Activated CD4-positive, alpha-beta T cell treated with anti-CD3 and anti-CD28 coated beads, Interleukin-2, amount 50 U/mL, for 16 hours (primary cell): Measurements from ENCODE around the gene CSDE1.
A peak's percentile ranks its signal among the peaks of the same experiment; 100 is the strongest.

Experiments used
- DNase-seq: peaks from one replicate; pipeline ENCODE4 v3.0.0-alpha.2; 2020

The CSDE1 gene

GRCh38 chr1:114700036-114700600, 57.7 kb downstream of the CSDE1 start:
- DNase-seq: no peak

GRCh38 chr1:114696810-114697209, 61.0 kb downstream of the CSDE1 start:
- no peak for DNase-seq

GRCh38 chr1:114695430-114696058, 62.2 kb downstream of the CSDE1 start, which contains the start of gene AMPD1:
Gene AMPD1 (minus strand): TSS chr1:114695546. CDS start chr1:114695471, 75 bp downstream.
- no peak for DNase-seq

- no peak for DNase-seq
These were observed 63.1 kb downstream of the CSDE1 start for GRCh38 chr1:114694540-114695310.

GRCh38 chr1:114692947-114693346, 64.8 kb downstream of the CSDE1 start:
- no peak for DNase-seq

- DNase-seq: no peak
These were observed 66.7 kb downstream of the CSDE1 start for GRCh38 chr1:114691061-114691460.

GRCh38 chr1:114690148-114690547, 67.6 kb downstream of the CSDE1 start:
- DNase-seq: no peak

GRCh38 chr1:114688526-114688925, 69.3 kb downstream of the CSDE1 start:
- DNase-seq: no peak

- no peak for DNase-seq
These were observed 71.9 kb downstream of the CSDE1 start for GRCh38 chr1:114685851-114686250.

- no peak for DNase-seq
These were observed 80.1 kb downstream of the CSDE1 start for GRCh38 chr1:114677691-114678090.

- no peak for DNase-seq
These were observed 81.7 kb downstream of the CSDE1 start for GRCh38 chr1:114676115-114676514.

- DNase-seq: no peak
These were observed 85.9 kb downstream of the CSDE1 start for GRCh38 chr1:114671939-114672275.

- peak; percentile 6 for DNase-seq
These were observed 86.5 kb downstream of the CSDE1 start for GRCh38 chr1:114671011-114671938.

- DNase-seq: peak; percentile 87
These were observed 87.4 kb downstream of the CSDE1 start for GRCh38 chr1:114670083-114671010.

GRCh38 chr1:114669562-114670082, 88.2 kb downstream of the CSDE1 start, which contains the start of gene DENND2C:
Gene DENND2C (minus strand): TSS chr1:114670049. CDS start chr1:114625984, 44,065 bp downstream.
- no peak for DNase-seq

- peak; percentile 5 for DNase-seq
These were observed 88.8 kb downstream of the CSDE1 start for GRCh38 chr1:114668784-114669561.

- DNase-seq: no peak
These were observed 89.4 kb downstream of the CSDE1 start for GRCh38 chr1:114668373-114668772.

GRCh38 chr1:114666954-114667353, 90.8 kb downstream of the CSDE1 start:
- no peak for DNase-seq
